Parathyroid adenoma (tissue), 2 donors: ENCODE measurements around the gene STK10.

Experiments
- H2AFZ ChIP-seq: fragments of 300-600 bp; sonication (generic); one replicate; pipeline ENCODE4 v1.7.0; 2017; ENCODE audit warnings: antibody characterized with exemption, mild to moderate bottlenecking
- H3K27ac ChIP-seq: fragments of 300-600 bp; sonication (generic); one replicate; pipeline ENCODE4 v1.7.0; 2017
- H3K27me3 ChIP-seq: fragments of 300-600 bp; sonication (generic); one replicate; pipeline ENCODE4 v1.7.0; 2017; ENCODE audit warnings: low read length; ENCODE audit not compliant: control insufficient read depth, insufficient read depth
- H3K36me3 ChIP-seq: fragments of 300-600 bp; sonication (generic); one replicate; pipeline ENCODE4 v1.7.0; 2017; ENCODE audit warnings: low read length; ENCODE audit not compliant: control insufficient read depth, insufficient read depth
- H3K4me1 ChIP-seq: fragments of 300-600 bp; sonication (generic); one replicate; pipeline ENCODE4 v1.7.0; 2017; ENCODE audit warnings: control low read depth
- H3K4me2 ChIP-seq: fragments of 300-600 bp; sonication (generic); one replicate; pipeline ENCODE4 v1.7.0; 2017; ENCODE audit warnings: low read length
- H3K4me3 ChIP-seq: fragments of 300-600 bp; sonication (generic); one replicate; pipeline ENCODE4 v1.7.0; 2017; ENCODE audit warnings: low read depth, low read length
- H3K79me2 ChIP-seq: fragments of 300-600 bp; sonication (generic); one replicate; pipeline ENCODE4 v1.7.0; 2017; ENCODE audit warnings: control low read depth
- H3K9ac ChIP-seq: fragments of 300-600 bp; sonication (generic); one replicate; pipeline ENCODE4 v1.7.0; 2017; ENCODE audit warnings: mild to moderate bottlenecking
- H3K9me3 ChIP-seq: fragments of 300-600 bp; sonication (generic); one replicate; pipeline ENCODE4 v1.7.0; 2017; ENCODE audit warnings: low read length; ENCODE audit not compliant: control insufficient read depth
- TF ChIP-seq, protein P1 (sequence below): fragments of 300-600 bp; sonication (generic); IDR thresholded peaks from one replicate; pipeline ENCODE4 v1.7.0; 2017; ENCODE audit warnings: antibody characterized with exemption, mild to moderate bottlenecking
- donor health status: primary hyperparathyroidism.

STK10 gene

DNA sequence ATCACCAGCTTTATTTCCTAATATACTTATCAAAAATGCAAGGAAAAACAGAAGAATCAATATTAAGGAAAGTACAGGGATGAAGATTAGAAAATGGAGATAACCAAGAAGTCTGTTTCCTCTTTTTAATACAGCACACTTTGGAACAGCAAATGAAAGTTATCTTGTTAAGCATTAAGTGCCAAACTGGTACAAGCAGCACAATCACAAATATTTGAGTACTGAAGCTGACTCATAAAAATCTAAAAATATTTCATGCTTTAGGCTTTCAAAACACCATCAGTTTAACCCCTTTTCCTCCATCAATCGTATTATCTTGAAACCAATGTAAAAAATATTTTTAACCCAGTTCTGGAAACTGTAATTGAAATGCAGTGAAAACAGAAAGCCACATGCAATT is 184.3 kb downstream of the STK10 start:
- Histone ChIP-seq H3K27me3 (no peaks in the 10 kb centered on the region), H2AFZ (no peak overlapping the region), H3K9me3 (no peaks in the 10 kb centered on the region), H3K36me3 (no peaks in the 10 kb centered on the region), H3K9ac (no peak overlapping the region), H3K4me3 (no peak overlapping the region), H3K4me2 (no peak overlapping the region), H3K27ac (no peak overlapping the region), H3K4me1 (peaks cover 32% of the 10 kb centered on the region), H3K79me2 (peaks cover 51% of the 10 kb centered on the region)
- TF ChIP-seq, protein P1, sequence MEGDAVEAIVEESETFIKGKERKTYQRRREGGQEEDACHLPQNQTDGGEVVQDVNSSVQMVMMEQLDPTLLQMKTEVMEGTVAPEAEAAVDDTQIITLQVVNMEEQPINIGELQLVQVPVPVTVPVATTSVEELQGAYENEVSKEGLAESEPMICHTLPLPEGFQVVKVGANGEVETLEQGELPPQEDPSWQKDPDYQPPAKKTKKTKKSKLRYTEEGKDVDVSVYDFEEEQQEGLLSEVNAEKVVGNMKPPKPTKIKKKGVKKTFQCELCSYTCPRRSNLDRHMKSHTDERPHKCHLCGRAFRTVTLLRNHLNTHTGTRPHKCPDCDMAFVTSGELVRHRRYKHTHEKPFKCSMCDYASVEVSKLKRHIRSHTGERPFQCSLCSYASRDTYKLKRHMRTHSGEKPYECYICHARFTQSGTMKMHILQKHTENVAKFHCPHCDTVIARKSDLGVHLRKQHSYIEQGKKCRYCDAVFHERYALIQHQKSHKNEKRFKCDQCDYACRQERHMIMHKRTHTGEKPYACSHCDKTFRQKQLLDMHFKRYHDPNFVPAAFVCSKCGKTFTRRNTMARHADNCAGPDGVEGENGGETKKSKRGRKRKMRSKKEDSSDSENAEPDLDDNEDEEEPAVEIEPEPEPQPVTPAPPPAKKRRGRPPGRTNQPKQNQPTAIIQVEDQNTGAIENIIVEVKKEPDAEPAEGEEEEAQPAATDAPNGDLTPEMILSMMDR = no peak

DNA sequence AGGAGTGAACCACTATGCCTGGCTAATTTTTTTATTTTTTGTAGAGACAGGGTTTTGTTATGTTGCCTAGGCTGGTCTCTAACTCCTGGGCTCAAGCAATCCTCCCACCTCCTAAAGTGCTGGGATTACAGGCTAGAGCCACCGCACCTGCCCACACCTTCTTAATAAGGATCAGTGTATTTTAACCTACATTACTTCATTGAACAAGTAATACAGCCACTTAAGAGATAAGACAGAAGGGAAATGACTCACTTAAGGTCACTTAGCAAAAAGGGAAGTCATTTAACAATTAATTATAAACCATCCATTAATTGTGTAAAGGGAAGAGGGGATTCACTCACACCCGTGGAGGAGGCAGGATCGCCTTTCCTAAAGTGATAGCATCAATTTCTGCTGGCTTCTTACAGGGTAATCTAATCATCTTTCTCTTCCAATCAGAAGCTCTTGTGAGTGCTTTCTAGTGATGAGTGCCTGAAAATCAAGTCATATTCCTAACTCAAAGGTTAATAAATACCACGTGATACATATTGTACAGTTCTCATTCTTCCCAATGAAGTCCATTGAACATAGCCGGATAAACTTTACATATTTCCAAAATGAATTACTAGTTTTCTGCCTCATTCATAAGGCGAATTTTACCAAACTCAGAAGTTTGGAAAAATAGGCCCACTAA is 185.0 kb downstream of the STK10 start:
- H2AFZ ChIP-seq = no peak overlapping the region
- TF ChIP-seq, protein P1 = no peak
- no peaks in the 10 kb centered on the region for H3K9me3 ChIP-seq
- H3K79me2 ChIP-seq = peaks cover 58% of the 10 kb centered on the region
- no peak overlapping the region for H3K9ac ChIP-seq
- no peaks in the 10 kb centered on the region for H3K27me3 ChIP-seq
- H3K4me1 ChIP-seq = peaks cover 32% of the 10 kb centered on the region
- no peak overlapping the region for H3K4me3 ChIP-seq
- no peaks in the 10 kb centered on the region for H3K36me3 ChIP-seq
- H3K27ac ChIP-seq = no peak overlapping the region
- H3K4me2 ChIP-seq = no peak overlapping the region

DNA sequence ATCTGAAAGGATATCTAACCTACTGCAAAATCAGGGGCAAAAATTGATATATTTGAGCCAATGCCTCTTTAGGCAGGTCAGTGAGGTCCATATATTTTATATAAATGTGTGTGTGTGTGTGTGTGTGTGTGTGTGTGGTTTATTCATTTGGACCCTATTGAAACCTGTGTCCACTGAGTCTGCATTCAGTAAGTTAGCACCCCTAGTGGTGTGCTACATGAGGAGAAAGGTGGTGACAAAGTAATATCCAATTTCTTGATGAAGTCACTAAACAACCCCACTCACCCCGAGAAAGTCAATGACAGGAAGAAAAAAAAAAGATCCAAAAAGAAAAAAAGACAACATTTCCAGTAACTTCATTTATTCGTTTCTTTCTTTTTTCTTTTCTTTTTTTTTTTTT is 185.7 kb downstream of the STK10 start:
- no peak overlapping the region for H3K4me3 ChIP-seq
- TF ChIP-seq, protein P1 = peak; percentile 41
- H3K9ac ChIP-seq = no peak overlapping the region
- no peak overlapping the region for H3K27ac ChIP-seq
- H3K4me1 ChIP-seq = peaks cover 30% of the 10 kb centered on the region
- no peaks in the 10 kb centered on the region for H3K27me3 ChIP-seq
- H3K36me3 ChIP-seq = no peaks in the 10 kb centered on the region
- H2AFZ ChIP-seq = no peak overlapping the region
- no peak overlapping the region for H3K4me2 ChIP-seq
- H3K9me3 ChIP-seq = no peaks in the 10 kb centered on the region
- H3K79me2 ChIP-seq = peaks cover 64% of the 10 kb centered on the region

DNA sequence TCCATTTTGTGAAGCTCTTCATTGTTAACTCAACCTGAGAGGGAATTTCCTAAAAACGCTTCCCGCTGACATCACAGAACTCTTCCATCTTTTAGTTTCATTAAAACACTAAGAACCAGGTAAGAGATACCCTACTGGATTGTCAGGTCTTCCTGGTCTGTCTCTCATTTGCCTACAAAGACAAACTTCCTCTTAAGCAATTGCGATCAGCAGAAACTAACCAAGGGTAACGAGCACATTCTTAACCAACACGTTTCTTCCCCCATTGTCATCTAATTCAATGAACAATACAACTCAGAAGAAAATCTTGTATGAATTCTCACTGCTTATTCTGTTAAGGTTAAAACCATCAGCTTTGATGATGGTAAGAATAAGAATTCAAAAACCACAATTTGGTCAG is 188.1 kb downstream of the STK10 start:
- no peaks in the 10 kb centered on the region for H3K36me3 ChIP-seq
- no peak overlapping the region for H3K27ac ChIP-seq
- TF ChIP-seq, protein P1 = no peak
- H3K4me1 ChIP-seq = peaks cover 30% of the 10 kb centered on the region
- no peak overlapping the region for H2AFZ ChIP-seq
- peaks cover 68% of the 10 kb centered on the region for H3K79me2 ChIP-seq
- H3K4me2 ChIP-seq = no peak overlapping the region
- no peaks in the 10 kb centered on the region for H3K9me3 ChIP-seq
- no peak overlapping the region for H3K9ac ChIP-seq
- no peak overlapping the region for H3K4me3 ChIP-seq
- no peaks in the 10 kb centered on the region for H3K27me3 ChIP-seq

DNA sequence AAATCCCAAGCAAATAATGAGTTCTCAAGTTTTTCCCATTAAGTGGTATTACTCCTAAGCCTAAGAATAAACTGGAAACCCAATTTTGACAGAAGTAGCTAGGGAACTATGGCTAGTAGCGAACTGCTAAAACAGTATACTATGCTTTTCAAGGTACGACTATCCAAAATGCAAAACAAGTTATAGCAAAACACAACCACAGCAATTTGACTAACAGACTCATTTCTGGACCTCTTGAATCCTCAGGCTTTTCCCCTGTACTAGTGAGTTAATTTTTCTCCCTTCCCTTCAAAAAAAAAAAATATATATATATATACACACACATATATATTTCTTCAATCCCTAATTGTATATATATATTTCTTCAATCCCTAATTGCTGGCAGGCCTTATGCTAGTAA is 188.9 kb downstream of the STK10 start:
- H3K4me3 ChIP-seq = no peak overlapping the region

More for the DNA sequence above, 188.9 kb downstream of the STK10 start:
- peaks cover 30% of the 10 kb centered on the region for H3K4me1 ChIP-seq
- no peaks in the 10 kb centered on the region for H3K36me3 ChIP-seq
- no peaks in the 10 kb centered on the region for H3K27me3 ChIP-seq
- H3K79me2 ChIP-seq = peaks cover 68% of the 10 kb centered on the region
- TF ChIP-seq, protein P1 = no peak
- no peak overlapping the region for H3K9ac ChIP-seq
- no peak overlapping the region for H2AFZ ChIP-seq
- no peaks in the 10 kb centered on the region for H3K9me3 ChIP-seq
- H3K27ac ChIP-seq = no peak overlapping the region
- no peak overlapping the region for H3K4me2 ChIP-seq
